IPS-18a (cell line): ENCODE data around the gene UQCR11.
A peak's percentile ranks its signal among the peaks of the same experiment; 100 is the strongest.

Source experiments
- H3K27ac ChIP-seq: one replicate; pipeline ENCODE4 v1.5.1; 2013; ENCODE audit warnings: low read length
- H3K27me3 ChIP-seq: one replicate; pipeline ENCODE4 v1.6.1; 2013; ENCODE audit warnings: mild to moderate bottlenecking, low read length; ENCODE audit not compliant: control insufficient read depth, insufficient read depth
- H3K36me3 ChIP-seq: one replicate; pipeline ENCODE4 v1.6.1; 2013; ENCODE audit warnings: low read depth, low read length; ENCODE audit not compliant: control insufficient read depth
- H3K4me1 ChIP-seq: one replicate; pipeline ENCODE4 v1.6.1; 2013; ENCODE audit warnings: low read depth, low read length; ENCODE audit not compliant: control insufficient read depth
- H3K4me3 ChIP-seq: one replicate; pipeline ENCODE4 v1.5.1; 2013; ENCODE audit warnings: low read length
- H3K9ac ChIP-seq: one replicate; pipeline ENCODE4 v1.6.1; 2013; ENCODE audit warnings: mild to moderate bottlenecking, low read length, moderate library complexity
- H3K9me3 ChIP-seq: one replicate; pipeline ENCODE4 v1.6.1; 2013; ENCODE audit warnings: low read depth, low read length; ENCODE audit not compliant: control insufficient read depth

The UQCR11 gene

DNA sequence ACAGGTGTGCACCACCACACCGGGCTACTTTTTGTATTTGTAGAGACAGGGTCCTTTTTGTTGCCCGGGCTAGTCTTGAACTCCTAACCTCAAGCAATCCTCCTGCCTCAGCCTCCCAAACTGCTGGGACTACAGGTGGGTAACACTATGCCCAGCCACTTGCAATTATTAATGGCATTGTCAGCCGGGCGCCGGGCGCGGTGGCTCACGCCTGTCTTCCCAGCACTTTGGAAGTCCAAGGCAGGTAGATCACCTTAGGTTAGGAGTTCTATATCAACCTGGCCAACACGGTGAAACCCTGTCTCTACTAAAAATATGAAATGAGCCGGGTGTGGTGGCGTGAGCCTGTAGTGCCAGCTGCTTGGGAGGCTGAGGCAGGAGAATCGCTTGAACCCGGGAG, 34.4 kb downstream of the UQCR11 start:
- Histone ChIP-seq H3K36me3 (no peaks in the 10 kb centered on the region), H3K4me1 (no peaks in the 10 kb centered on the region), H3K27ac (no peak overlapping the region), H3K27me3 (peaks cover 28% of the 10 kb centered on the region), H3K9me3 (no peaks in the 10 kb centered on the region), H3K9ac (no peak overlapping the region), H3K4me3 (no peak overlapping the region)

GRCh38 chr19:1569997-1570396, 35.3 kb downstream of the UQCR11 start:
- H3K27me3 ChIP-seq, result peaks cover 28% of the 10 kb centered on the region
- H3K4me3 ChIP-seq, result no peak overlapping the region
- H3K9ac ChIP-seq, result no peak overlapping the region
- no peak overlapping the region for H3K27ac ChIP-seq
- H3K9me3 ChIP-seq, result no peaks in the 10 kb centered on the region
- H3K36me3 ChIP-seq, result no peaks in the 10 kb centered on the region
- peaks cover 4% of the 10 kb centered on the region for H3K4me1 ChIP-seq

GRCh38 chr19:1568320-1569019, 36.8 kb downstream of the UQCR11 start, which contains the start of gene MEX3D:
TSS of gene MEX3D (minus strand) at chr19:1568325. CDS start at chr19:1568058, 267 bp downstream.
- no peak within 1 kb of the TSS for H3K27ac ChIP-seq
- H3K9ac ChIP-seq, result peak within 1 kb of the TSS; percentile 94
- peaks cover 4% of the 10 kb centered on the region for H3K4me1 ChIP-seq
- H3K36me3 ChIP-seq, result peaks cover under 1% of the 10 kb centered on the region
- H3K4me3 ChIP-seq, result peak within 1 kb of the TSS; percentile 79
- no peaks in the 10 kb centered on the region for H3K9me3 ChIP-seq
- H3K27me3 ChIP-seq, result peaks cover 28% of the 10 kb centered on the region

GRCh38 chr19:1567848-1568227, 37.4 kb downstream of the UQCR11 start:
- Histone ChIP-seq H3K9me3 (no peaks in the 10 kb centered on the region), H3K4me3 (no peak overlapping the region), H3K4me1 (peaks cover 4% of the 10 kb centered on the region), H3K36me3 (peaks cover 7% of the 10 kb centered on the region), H3K27ac (no peak overlapping the region), H3K9ac (no peak overlapping the region), H3K27me3 (peaks cover 28% of the 10 kb centered on the region)

DNA sequence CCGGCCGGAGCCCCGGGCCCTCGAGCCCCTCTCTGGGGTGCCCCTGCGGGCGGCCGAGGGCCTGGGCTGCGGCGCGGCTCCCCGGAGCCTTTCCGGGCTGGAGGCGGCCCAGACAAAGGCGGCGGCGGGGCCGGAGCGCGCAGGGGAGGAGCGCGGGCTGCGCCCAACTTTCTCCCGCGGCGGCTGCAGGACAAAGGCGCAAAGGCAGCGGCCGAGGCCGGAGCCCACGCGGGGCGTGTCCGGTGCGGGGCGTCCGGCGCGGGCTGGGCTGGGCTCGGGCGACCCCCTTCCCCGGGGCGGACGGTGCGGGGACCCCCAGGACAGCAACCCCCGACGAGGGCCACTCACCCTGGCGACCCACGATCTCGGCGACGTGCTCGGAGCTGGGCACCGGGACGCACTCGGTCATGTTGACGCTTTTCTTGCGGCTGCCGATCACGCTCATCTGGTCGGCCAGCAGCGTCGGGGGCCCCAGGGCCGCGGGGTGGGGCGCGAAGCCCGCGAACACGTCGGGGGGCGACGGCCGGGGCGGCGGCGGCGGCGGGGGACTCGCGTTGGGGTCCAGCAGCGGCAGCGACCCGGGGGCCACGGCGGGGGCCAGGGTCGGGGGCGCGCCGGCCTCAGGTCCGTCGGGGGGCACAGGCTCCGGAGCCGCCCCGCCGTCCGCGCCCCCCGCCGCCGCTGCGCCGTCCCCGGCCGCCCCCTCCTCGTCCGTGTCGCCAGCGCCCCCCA, 38.0 kb downstream of the UQCR11 start:
- Histone ChIP-seq H3K9ac (peak overlapping the region; percentile 94), H3K27ac (no peak overlapping the region), H3K4me1 (peaks cover 4% of the 10 kb centered on the region)

GRCh38 chr19:1566392-1567115, 38.7 kb downstream of the UQCR11 start:
- Histone ChIP-seq H3K27me3 (peaks cover 28% of the 10 kb centered on the region), H3K9ac (peak overlapping the region; percentile 94), H3K9me3 (no peaks in the 10 kb centered on the region), H3K27ac (peak overlapping the region; percentile 84), H3K4me3 (peak overlapping the region; percentile 79), H3K36me3 (peaks cover 11% of the 10 kb centered on the region), H3K4me1 (peaks cover 4% of the 10 kb centered on the region)

More for the DNA sequence above, 38.0 kb downstream of the UQCR11 start:
- Histone ChIP-seq H3K4me3 (peak overlapping the region; percentile 79), H3K36me3 (peaks cover 11% of the 10 kb centered on the region), H3K9me3 (no peaks in the 10 kb centered on the region), H3K27me3 (peaks cover 28% of the 10 kb centered on the region)

DNA sequence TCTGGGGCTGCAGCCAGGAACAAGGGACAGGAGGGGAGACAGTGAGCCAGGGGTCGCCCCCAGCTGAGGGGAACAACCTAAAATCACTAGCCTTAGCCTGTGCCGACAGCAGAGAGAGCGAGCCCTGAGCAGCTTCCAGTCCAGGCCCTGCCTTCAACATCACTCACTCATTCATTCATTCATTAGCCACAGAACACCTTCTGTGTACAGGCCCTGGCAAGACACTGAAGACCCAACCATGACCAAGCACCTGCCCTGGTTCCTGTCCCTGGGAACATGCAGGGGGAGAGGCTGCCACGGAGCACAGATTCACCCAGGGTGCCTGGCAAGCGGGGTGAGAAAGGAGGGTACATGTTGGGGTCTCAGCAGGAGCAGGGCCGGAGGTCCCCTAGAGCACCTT, 42.0 kb downstream of the UQCR11 start:
- H3K9me3 ChIP-seq, result no peaks in the 10 kb centered on the region
- H3K9ac ChIP-seq, result no peak overlapping the region
- H3K27me3 ChIP-seq, result no peaks in the 10 kb centered on the region
- peaks cover 4% of the 10 kb centered on the region for H3K4me1 ChIP-seq
- H3K36me3 ChIP-seq, result peaks cover 11% of the 10 kb centered on the region
- no peak overlapping the region for H3K27ac ChIP-seq
- H3K4me3 ChIP-seq, result no peak overlapping the region

DNA sequence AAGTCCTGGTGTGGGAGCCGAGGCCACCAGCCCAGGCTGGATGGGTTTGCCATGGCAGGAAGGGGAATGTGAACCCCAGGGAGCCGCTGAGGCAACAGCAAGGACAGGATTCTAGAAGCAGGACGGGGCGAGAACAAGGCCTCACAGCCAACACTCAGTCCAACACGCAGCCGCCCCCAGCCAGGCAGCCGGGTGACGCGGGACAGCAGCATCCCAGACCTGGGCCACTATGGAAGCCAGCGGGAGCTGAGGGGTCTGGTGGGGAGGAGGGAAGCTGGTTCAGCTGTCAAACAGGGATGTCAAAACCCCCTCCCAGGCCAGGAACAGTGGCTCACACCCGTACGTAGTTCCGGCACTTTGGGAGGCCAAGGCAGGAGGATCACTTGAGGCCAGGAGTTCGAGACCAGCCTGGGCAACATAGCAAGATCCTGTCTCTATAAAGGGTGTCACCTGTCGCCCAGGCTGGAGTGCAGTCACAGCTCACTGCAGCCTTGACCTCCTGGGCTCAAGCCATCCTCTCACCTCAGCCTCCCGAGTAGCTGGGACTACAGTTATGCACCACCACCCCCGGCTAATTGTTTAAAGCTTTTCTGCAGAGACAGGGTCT, 43.9 kb downstream of the UQCR11 start:
- Histone ChIP-seq H3K9ac (no peak overlapping the region), H3K27ac (no peak overlapping the region), H3K36me3 (peaks cover 11% of the 10 kb centered on the region), H3K27me3 (no peaks in the 10 kb centered on the region), H3K4me3 (no peak overlapping the region), H3K4me1 (peaks cover 4% of the 10 kb centered on the region), H3K9me3 (no peaks in the 10 kb centered on the region)

DNA sequence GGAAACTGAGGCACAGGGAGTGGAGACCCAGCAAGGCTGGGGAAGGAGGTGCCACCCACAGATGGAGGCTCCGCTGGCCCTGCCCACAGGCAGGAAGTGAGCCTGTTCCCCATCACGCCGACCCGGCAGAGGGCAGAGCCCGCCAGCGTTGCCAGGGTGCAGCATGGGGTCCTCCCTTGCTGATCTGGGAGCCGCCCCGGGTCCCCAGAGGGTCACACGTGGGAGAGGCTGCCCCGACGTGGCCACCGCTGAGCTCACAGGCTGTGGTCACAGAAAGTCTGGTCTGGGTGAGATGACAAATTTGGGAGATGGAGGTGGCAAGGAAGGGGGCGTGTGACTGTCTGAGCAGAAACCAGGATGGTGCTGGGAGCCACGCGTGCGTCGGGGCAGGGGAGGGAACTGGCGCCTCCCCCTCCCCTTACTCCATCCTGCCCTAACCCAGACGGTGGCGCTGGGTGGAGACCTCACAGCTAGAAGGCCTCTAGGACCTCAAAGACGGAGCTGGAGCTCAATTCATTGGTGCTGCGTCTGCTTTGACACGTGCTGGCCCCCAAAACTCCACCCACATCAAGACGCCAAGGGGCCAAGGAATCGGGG, 44.9 kb downstream of the UQCR11 start:
- Histone ChIP-seq H3K9ac (no peak overlapping the region), H3K36me3 (peaks cover 11% of the 10 kb centered on the region), H3K27me3 (no peaks in the 10 kb centered on the region)

DNA sequence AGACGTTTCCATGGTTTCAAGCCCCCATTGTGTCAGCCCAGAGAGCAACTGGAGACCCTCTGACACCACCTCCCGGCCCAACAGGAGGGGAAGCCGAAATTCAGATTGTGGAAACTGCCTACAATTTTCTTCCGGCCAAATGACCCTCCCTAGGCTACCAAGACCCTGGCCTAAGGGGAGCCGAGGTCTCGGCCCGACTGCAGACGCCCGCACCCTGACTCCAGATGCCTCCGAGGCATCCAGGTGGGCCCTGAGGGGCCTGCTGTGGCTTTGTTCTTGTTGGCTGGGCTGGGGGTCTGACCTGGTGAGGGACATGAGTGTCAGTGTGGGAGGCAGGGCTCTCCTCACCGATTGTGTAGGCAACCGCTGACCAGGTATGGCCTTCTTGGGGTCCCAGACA, 46.7 kb downstream of the UQCR11 start:
- Histone ChIP-seq H3K9ac (no peak overlapping the region), H3K4me1 (no peaks in the 10 kb centered on the region), H3K4me3 (no peak overlapping the region), H3K27me3 (no peaks in the 10 kb centered on the region), H3K36me3 (peaks cover 11% of the 10 kb centered on the region), H3K27ac (no peak overlapping the region), H3K9me3 (no peaks in the 10 kb centered on the region)

More for the DNA sequence above, 44.9 kb downstream of the UQCR11 start:
- Histone ChIP-seq H3K4me3 (no peak overlapping the region), H3K9me3 (no peaks in the 10 kb centered on the region), H3K4me1 (peaks cover under 1% of the 10 kb centered on the region), H3K27ac (no peak overlapping the region)
